HepG2 (cell line): ENCODE data around the gene MYO18A. TPM values are rescaled to one million over a fixed set of nuclear protein-coding genes. Genes with fewer than 3 reads are reported as not detected.

Source experiments
- ATF7 ChIP-seq, 2 experiments: fragments of 450-650 bp in 1 of 2; sonication (generic) in 1 of 2; formaldehyde crosslinking in 1 of 2; IDR thresholded peaks; 2 replicates each; pipeline versions ENCODE4 v1.4.0 to v1.6.1; 2016 to 2020; ENCODE audit warnings: antibody characterized with exemption in 1 of 2, mild to moderate bottlenecking in 1 of 2, missing genetic modification reagents in 1 of 2
- CEBPG ChIP-seq: IDR thresholded peaks from 2 replicates; pipeline ENCODE4 v1.6.1; 2016
- CHD4 ChIP-seq: fragments of 200-600 bp; sonication (generic); IDR thresholded peaks from 2 replicates; pipeline ENCODE4 v1.7.0; 2017; ENCODE audit warnings: mild to moderate bottlenecking, low read length, borderline replicate concordance
- GABPB1 ChIP-seq: IDR thresholded peaks from 2 replicates; pipeline ENCODE4 v1.6.1; 2016; ENCODE audit warnings: mild to moderate bottlenecking, missing genetic modification reagents, moderate library complexity, missing compliant biosample characterization
- HIVEP1 ChIP-seq: sonication (generic); formaldehyde crosslinking; IDR thresholded peaks from 2 replicates; pipeline ENCODE4 v1.4.0; 2020; ENCODE audit warnings: mild to moderate bottlenecking, missing genetic modification reagents
- MIXL1 ChIP-seq: IDR thresholded peaks from 2 replicates; pipeline ENCODE4 v1.6.1; 2016
- MTF1 ChIP-seq: sonication (generic); formaldehyde crosslinking; IDR thresholded peaks from 2 replicates; pipeline ENCODE4 v1.5.0; 2020; ENCODE audit warnings: missing genetic modification reagents
- PCBP2 ChIP-seq: fragments of 200-400 bp; formaldehyde crosslinking; optimal IDR thresholded peaks from 2 replicates; pipeline ENCODE3; 2018; ENCODE audit warnings: low read length, low read depth; ENCODE audit not compliant: poor library complexity, severe bottlenecking
- PHB2 ChIP-seq: fragments of 450-650 bp; IDR thresholded peaks from 2 replicates; pipeline ENCODE4 v1.6.1; 2018; ENCODE audit not compliant: partially characterized antibody
- RORA ChIP-seq: sonication (generic); formaldehyde crosslinking; IDR thresholded peaks from 2 replicates; pipeline ENCODE4 v1.5.0; 2020; ENCODE audit warnings: mild to moderate bottlenecking, missing genetic modification reagents, moderate library complexity
- SP1 ChIP-seq, 2 experiments: fragments of 450-650 bp in 1 of 2; sonication (generic) in 1 of 2; formaldehyde crosslinking in 1 of 2; IDR thresholded peaks; 2 replicates each; pipeline versions ENCODE4 v1.4.0 to v1.6.1; 2016 to 2020; ENCODE audit warnings: missing genetic modification reagents in 1 of 2
- SSRP1 ChIP-seq: IDR thresholded peaks from 2 replicates; pipeline ENCODE4 v1.6.1; 2016; ENCODE audit warnings: control low read depth
- YEATS2 ChIP-seq: sonication (generic); formaldehyde crosslinking; IDR thresholded peaks from 2 replicates; pipeline ENCODE4 v1.4.0; 2020; ENCODE audit warnings: missing genetic modification reagents, borderline replicate concordance
- ZBTB7B ChIP-seq: sonication (generic); formaldehyde crosslinking; IDR thresholded peaks from 2 replicates; pipeline ENCODE4 v1.4.0; 2020; ENCODE audit warnings: missing genetic modification reagents
- ZNF530 ChIP-seq: sonication (generic); formaldehyde crosslinking; IDR thresholded peaks from 2 replicates; pipeline ENCODE4 v1.5.0; 2020; ENCODE audit warnings: low read depth, mild to moderate bottlenecking, missing genetic modification reagents
- ZSCAN20 ChIP-seq: sonication (generic); formaldehyde crosslinking; IDR thresholded peaks from 2 replicates; pipeline ENCODE4 v1.4.0; 2020; ENCODE audit warnings: missing genetic modification reagents, mild to moderate bottlenecking, borderline replicate concordance
- ZSCAN30 ChIP-seq: sonication (generic); formaldehyde crosslinking; IDR thresholded peaks from 2 replicates; pipeline ENCODE4 v1.5.0; 2020; ENCODE audit warnings: mild to moderate bottlenecking, missing genetic modification reagents
- polyA plus RNA-seq, 8 experiments: library from polyadenylated mRNA; depleted of rRNA in 3 of 8; stranded (reverse) in 7 of 8; unstranded in 1 of 8; fragments of >200 nt; fragmentation: Illumina TruSeq in 4 of 8; extraction: Trizol in 4 of 8; gene quantifications; 2 replicates each; pipeline versions ENCODE4 v1.2.1 to v1.2.3, GENCODE V29; 2011 to 2016; ENCODE audit warnings: low read depth in 4 of 8, missing spikeins in 1 of 8, mixed read lengths in 1 of 8; ENCODE audit not compliant: insufficient read depth in 1 of 8
- total RNA-seq, 5 experiments: library from RNA; depleted of rRNA; stranded (reverse); fragments of >200 nt; fragmentation: Illumina TruSeq; extraction: Trizol; gene quantifications; 2 replicates each; pipeline ENCODE4 v1.2.3, GENCODE V29; 2016; ENCODE audit warnings: low read depth in 1 of 5
- TF ChIP-seq, protein P1 (sequence below): sonication (generic); formaldehyde crosslinking; IDR thresholded peaks from 2 replicates; pipeline ENCODE4 v1.4.0; 2020; ENCODE audit warnings: missing genetic modification reagents
- TF ChIP-seq, protein P2 (sequence below): sonication (generic); formaldehyde crosslinking; IDR thresholded peaks from 2 replicates; pipeline ENCODE4 v1.5.0; 2020; ENCODE audit warnings: mild to moderate bottlenecking, missing genetic modification reagents, moderate library complexity
- TF ChIP-seq, protein P3 (sequence below): sonication (generic); formaldehyde crosslinking; IDR thresholded peaks from 2 replicates; pipeline ENCODE4 v1.5.1; 2020; ENCODE audit warnings: missing genetic modification reagents, mild to moderate bottlenecking, borderline replicate concordance
- TF ChIP-seq, protein P4 (sequence below): IDR thresholded peaks from 2 replicates; pipeline ENCODE4 v1.6.1; 2016; ENCODE audit warnings: mild to moderate bottlenecking

MYO18A gene
- total and polyA plus RNA-seq, 2 of the 13 experiments (the other 11 are each of a cell fraction or from before 2014, with no cell fraction given), result 16.8 to 24.8 TPM

DNA sequence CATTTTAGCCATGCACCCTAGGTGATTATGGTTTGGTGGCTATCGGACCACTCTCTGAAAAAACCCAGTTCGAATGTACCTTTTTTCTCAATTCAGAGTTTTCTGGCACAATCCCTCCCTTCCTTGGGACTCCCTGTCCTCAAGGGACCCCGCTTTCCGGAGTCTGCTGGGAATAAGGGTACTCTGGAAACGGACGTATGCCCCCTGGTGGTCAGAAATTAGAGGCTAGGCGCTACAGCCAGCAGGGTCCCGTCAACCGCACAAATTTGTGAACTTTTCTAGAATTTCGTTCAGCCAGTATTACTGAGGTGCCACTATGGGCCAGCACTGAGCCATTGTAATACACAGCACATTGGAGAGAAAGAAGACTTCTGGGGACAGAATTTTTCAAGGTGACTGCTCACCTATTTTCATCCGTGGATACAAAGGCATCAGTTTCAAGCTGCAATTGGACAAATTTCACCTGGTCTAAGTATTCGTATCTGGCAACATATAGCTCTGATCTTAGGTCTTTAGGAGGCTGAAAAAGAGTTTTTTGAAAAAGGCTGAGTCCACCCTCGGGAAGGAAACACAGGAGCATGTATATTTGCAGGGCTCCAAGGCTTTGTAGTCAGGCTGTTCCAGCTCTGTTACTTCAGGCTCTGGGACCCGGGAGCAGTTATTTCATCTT is 39.3 kb upstream of the MYO18A start (continued):
- no peak for TF ChIP-seq ATF7 (IDR thresholded peaks at IDR 0.05)
- TF ChIP-seq ATF7 (CRISPR knock-in tag; IDR thresholded peaks at IDR 0.05), result no peak
- no peak for TF ChIP-seq RORA (CRISPR knock-in tag)
- no peak for TF ChIP-seq SP1 (IDR thresholded peaks at IDR 0.05)
- no peak for TF ChIP-seq SP1 (CRISPR knock-in tag; IDR thresholded peaks at IDR 0.05)
- no peak; the same call in 1 of the 2 replicates for TF ChIP-seq YEATS2 (CRISPR knock-in tag)
- no peak for TF ChIP-seq CEBPG (CRISPR knock-in tag)
- no peak for TF ChIP-seq PHB2
- no peak for TF ChIP-seq CHD4
- TF ChIP-seq, protein P1, sequence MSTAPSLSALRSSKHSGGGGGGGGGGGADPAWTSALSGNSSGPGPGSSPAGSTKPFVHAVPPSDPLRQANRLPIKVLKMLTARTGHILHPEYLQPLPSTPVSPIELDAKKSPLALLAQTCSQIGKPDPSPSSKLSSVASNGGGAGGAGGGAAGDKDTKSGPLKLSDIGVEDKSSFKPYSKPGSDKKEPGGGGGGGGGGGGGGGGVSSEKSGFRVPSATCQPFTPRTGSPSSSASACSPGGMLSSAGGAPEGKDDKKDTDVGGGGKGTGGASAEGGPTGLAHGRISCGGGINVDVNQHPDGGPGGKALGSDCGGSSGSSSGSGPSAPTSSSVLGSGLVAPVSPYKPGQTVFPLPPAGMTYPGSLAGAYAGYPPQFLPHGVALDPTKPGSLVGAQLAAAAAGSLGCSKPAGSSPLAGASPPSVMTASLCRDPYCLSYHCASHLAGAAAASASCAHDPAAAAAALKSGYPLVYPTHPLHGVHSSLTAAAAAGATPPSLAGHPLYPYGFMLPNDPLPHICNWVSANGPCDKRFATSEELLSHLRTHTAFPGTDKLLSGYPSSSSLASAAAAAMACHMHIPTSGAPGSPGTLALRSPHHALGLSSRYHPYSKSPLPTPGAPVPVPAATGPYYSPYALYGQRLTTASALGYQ, result no peak
- TF ChIP-seq ZBTB7B (CRISPR knock-in tag), result 0 out of 2 replicates have a peak, but pooled peaks have one; percentile 49
- TF ChIP-seq MIXL1 (CRISPR knock-in tag), result peak; percentile 63; the same call in 1 of the 2 replicates
- TF ChIP-seq GABPB1 (CRISPR knock-in tag), result no peak
- no peak for TF ChIP-seq SSRP1 (CRISPR knock-in tag)
- TF ChIP-seq, protein P2, sequence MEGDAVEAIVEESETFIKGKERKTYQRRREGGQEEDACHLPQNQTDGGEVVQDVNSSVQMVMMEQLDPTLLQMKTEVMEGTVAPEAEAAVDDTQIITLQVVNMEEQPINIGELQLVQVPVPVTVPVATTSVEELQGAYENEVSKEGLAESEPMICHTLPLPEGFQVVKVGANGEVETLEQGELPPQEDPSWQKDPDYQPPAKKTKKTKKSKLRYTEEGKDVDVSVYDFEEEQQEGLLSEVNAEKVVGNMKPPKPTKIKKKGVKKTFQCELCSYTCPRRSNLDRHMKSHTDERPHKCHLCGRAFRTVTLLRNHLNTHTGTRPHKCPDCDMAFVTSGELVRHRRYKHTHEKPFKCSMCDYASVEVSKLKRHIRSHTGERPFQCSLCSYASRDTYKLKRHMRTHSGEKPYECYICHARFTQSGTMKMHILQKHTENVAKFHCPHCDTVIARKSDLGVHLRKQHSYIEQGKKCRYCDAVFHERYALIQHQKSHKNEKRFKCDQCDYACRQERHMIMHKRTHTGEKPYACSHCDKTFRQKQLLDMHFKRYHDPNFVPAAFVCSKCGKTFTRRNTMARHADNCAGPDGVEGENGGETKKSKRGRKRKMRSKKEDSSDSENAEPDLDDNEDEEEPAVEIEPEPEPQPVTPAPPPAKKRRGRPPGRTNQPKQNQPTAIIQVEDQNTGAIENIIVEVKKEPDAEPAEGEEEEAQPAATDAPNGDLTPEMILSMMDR (CRISPR knock-in tag), result peak; percentile 91
- TF ChIP-seq, protein P3, sequence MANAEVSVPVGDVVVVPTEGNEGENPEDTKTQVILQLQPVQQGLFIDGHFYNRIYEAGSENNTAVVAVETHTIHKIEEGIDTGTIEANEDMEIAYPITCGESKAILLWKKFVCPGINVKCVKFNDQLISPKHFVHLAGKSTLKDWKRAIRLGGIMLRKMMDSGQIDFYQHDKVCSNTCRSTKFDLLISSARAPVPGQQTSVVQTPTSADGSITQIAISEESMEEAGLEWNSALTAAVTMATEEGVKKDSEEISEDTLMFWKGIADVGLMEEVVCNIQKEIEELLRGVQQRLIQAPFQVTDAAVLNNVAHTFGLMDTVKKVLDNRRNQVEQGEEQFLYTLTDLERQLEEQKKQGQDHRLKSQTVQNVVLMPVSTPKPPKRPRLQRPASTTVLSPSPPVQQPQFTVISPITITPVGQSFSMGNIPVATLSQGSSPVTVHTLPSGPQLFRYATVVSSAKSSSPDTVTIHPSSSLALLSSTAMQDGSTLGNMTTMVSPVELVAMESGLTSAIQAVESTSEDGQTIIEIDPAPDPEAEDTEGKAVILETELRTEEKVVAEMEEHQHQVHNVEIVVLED (CRISPR knock-in tag), result 0 out of 2 replicates have a peak, but pooled peaks have one; percentile 25
- no peak for TF ChIP-seq ZNF530 (CRISPR knock-in tag)
- no peak for TF ChIP-seq MTF1 (CRISPR knock-in tag)
- TF ChIP-seq HIVEP1 (CRISPR knock-in tag), result no peak
- TF ChIP-seq PCBP2, result no peak
- TF ChIP-seq ZSCAN20 (CRISPR knock-in tag), result no peak
- TF ChIP-seq, protein P4, sequence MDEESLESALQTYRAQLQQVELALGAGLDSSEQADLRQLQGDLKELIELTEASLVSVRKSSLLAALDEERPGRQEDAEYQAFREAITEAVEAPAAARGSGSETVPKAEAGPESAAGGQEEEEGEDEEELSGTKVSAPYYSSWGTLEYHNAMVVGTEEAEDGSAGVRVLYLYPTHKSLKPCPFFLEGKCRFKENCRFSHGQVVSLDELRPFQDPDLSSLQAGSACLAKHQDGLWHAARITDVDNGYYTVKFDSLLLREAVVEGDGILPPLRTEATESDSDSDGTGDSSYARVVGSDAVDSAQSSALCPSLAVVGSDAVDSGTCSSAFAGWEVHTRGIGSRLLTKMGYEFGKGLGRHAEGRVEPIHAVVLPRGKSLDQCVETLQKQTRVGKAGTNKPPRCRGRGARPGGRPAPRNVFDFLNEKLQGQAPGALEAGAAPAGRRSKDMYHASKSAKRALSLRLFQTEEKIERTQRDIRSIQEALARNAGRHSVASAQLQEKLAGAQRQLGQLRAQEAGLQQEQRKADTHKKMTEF (CRISPR knock-in tag), result peak; percentile 31; the same call in 1 of the 2 replicates
- no peak for TF ChIP-seq ZSCAN30 (CRISPR knock-in tag)
